ENCODE results near the gene P4HB.

The P4HB gene

GRCh38 chr17:81811705-81812570 lies 48.4 kb downstream of the P4HB start:
- DNase-seq (ENCODE audit: low spot score) (no peak), FAIRE-seq (no peak)

- peak; percentile 9 for FAIRE-seq
- no peak for DNase-seq (ENCODE audit: low spot score)
Measured at GRCh38 chr17:81810892-81811704, 49.2 kb downstream of the P4HB start.

- DNase-seq (ENCODE audit: low spot score) (no peak), FAIRE-seq (peak; percentile 37)
Measured at GRCh38 chr17:81810476-81810875, 49.9 kb downstream of the P4HB start.

- DNase-seq (ENCODE audit: low spot score) (no peak), FAIRE-seq (no peak)
Measured at GRCh38 chr17:81809556-81809998, 50.8 kb downstream of the P4HB start.

- FAIRE-seq (peak; percentile 99), DNase-seq (ENCODE audit: low spot score) (no peak)
Measured at GRCh38 chr17:81808778-81809555, 51.4 kb downstream of the P4HB start.

GRCh38 chr17:81807839-81808238 lies 52.5 kb downstream of the P4HB start:
- DNase-seq (ENCODE audit: low spot score) (no peak), FAIRE-seq (no peak)

GRCh38 chr17:81807210-81807719 lies 53.1 kb downstream of the P4HB start:
- DNase-seq (ENCODE audit: low spot score) (no peak), FAIRE-seq (peak; percentile 30)

GRCh38 chr17:81806461-81807209 lies 53.7 kb downstream of the P4HB start:
- DNase-seq (ENCODE audit: low spot score) = no peak

GRCh38 chr17:81805707-81806460 lies 54.5 kb downstream of the P4HB start:
- FAIRE-seq = no peak
- no peak for DNase-seq (ENCODE audit: low spot score)

More at GRCh38 chr17:81806461-81807209, 53.7 kb downstream of the P4HB start:
- FAIRE-seq = no peak

GRCh38 chr17:81804559-81805399 lies 55.6 kb downstream of the P4HB start:
- DNase-seq (ENCODE audit: low spot score) (no peak), FAIRE-seq (no peak)

- FAIRE-seq (no peak), DNase-seq (ENCODE audit: low spot score) (no peak)
Measured at GRCh38 chr17:81803728-81804558, 56.4 kb downstream of the P4HB start, which contains the start of gene GCGR. Gene GCGR (plus strand): TSS chr17:81804150. CDS start chr17:81809019, 4,869 bp downstream.

- DNase-seq (ENCODE audit: low spot score) = no peak
- FAIRE-seq = peak; percentile 37
Measured at GRCh38 chr17:81802856-81803643, 57.3 kb downstream of the P4HB start.

GRCh38 chr17:81802048-81802758 lies 58.1 kb downstream of the P4HB start:
- FAIRE-seq (no peak), DNase-seq (ENCODE audit: low spot score) (no peak)

GRCh38 chr17:81801327-81801726 lies 59.0 kb downstream of the P4HB start:
- DNase-seq (ENCODE audit: low spot score) = no peak
- FAIRE-seq = no peak

- DNase-seq (ENCODE audit: low spot score) (no peak), FAIRE-seq (no peak)
Measured at GRCh38 chr17:81794509-81794908, 65.8 kb downstream of the P4HB start.

GRCh38 chr17:81794074-81794476 lies 66.3 kb downstream of the P4HB start:
- no peak for DNase-seq (ENCODE audit: low spot score)
- FAIRE-seq = no peak
